ENCODE data around the gene DYSF.

- no peak for TF ChIP-seq POLR2A (IDR thresholded peaks at IDR 0.05; ENCODE audit: low read length)
- TF ChIP-seq GATA1 (IDR thresholded peaks at IDR 0.05; ENCODE audit: low read depth, low read length) = no peak
Measured at GRCh38 chr2:71468279-71469015, 15.1 kb downstream of the DYSF start.
